Panc1 (cell line): ENCODE results near the gene PLA2G1B.

ENCODE experiments used
- CTCF ChIP-seq: fragments of 450-650 bp; IDR thresholded peaks from 2 replicates; pipeline ENCODE4 v1.5.1; 2017; ENCODE audit warnings: mild to moderate bottlenecking
- POLR2AphosphoS5 ChIP-seq: IDR thresholded peaks from 2 replicates; pipeline ENCODE4 v1.6.1; 2012; ENCODE audit warnings: mild to moderate bottlenecking, low read depth, low read length, moderate library complexity
- TCF7L2 ChIP-seq: IDR thresholded peaks from 2 replicates; pipeline ENCODE4 v1.6.1; 2011; ENCODE audit warnings: mild to moderate bottlenecking, low read depth, low read length, inconsistent platforms

GRCh38 chr12:120290609-120291305 is 36.8 kb downstream of the PLA2G1B start:
- TF ChIP-seq TCF7L2, result no peak
- TF ChIP-seq CTCF, result no peak
- no peak for TF ChIP-seq POLR2AphosphoS5
